MM.1S (cell line): Measurements from ENCODE around the gene DLEU7.

Source experiments
- EZH2 ChIP-seq: fragments of 300-600 bp; sonication (generic); optimal IDR thresholded peaks from 2 replicates; pipeline ENCODE3; 2017; ENCODE audit warnings: low read depth, mild to moderate bottlenecking, antibody characterized with exemption, low read length, mixed read lengths
- TF ChIP-seq, protein P1 (sequence below): fragments of 300-600 bp; sonication (generic); IDR thresholded peaks from 2 replicates; pipeline ENCODE4 v1.5.1; 2016; ENCODE audit warnings: antibody characterized with exemption, low read length, mixed read lengths

GRCh38 chr13:50809133-50810090 lies 34.1 kb downstream of the DLEU7 start:
- TF ChIP-seq, protein P1, sequence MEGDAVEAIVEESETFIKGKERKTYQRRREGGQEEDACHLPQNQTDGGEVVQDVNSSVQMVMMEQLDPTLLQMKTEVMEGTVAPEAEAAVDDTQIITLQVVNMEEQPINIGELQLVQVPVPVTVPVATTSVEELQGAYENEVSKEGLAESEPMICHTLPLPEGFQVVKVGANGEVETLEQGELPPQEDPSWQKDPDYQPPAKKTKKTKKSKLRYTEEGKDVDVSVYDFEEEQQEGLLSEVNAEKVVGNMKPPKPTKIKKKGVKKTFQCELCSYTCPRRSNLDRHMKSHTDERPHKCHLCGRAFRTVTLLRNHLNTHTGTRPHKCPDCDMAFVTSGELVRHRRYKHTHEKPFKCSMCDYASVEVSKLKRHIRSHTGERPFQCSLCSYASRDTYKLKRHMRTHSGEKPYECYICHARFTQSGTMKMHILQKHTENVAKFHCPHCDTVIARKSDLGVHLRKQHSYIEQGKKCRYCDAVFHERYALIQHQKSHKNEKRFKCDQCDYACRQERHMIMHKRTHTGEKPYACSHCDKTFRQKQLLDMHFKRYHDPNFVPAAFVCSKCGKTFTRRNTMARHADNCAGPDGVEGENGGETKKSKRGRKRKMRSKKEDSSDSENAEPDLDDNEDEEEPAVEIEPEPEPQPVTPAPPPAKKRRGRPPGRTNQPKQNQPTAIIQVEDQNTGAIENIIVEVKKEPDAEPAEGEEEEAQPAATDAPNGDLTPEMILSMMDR: no peak
- TF ChIP-seq EZH2: no peak
